Measurements from ENCODE around the gene SOX9. TPM values are rescaled to one million over a fixed set of nuclear protein-coding genes. Genes with fewer than 3 reads are reported as not detected.

Gene SOX9
- total and polyA plus RNA-seq, 2 of the 8 experiments (the other 6 are each of a cell fraction or from before 2014, with no cell fraction given): 1.9 to 4.9 TPM

DNA sequence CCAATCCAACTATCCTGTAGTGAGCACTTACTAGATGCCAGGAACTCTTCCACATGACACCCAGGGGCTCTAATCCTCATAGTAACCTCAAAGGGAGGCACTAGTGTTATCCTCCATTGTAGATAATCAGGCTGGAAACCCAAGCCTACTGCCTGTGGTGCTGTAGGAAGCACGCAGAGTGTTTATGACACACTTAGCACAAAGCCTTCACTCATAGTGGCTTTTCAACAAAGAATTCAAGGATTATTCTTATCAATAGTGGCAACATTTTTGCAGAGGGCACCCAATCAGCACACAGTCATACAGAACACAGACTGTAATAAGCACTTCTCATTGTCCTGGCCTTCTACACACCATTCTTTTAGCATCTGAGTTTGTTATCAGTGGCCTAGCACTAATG is 18.5 kb upstream of the SOX9 start:
- ChIA-PET POLR2A (ENCODE audit: partially characterized antibody) (no interaction called here), CTCF (ENCODE audit: partially characterized antibody) (interaction anchor here (1.0 to 1.3 kb wide), 3 partner anchors 9 to 269 kb away, joined by 3 to 5 read pairs (median 3); no protein-coding TSS in a partner anchor)
- Histone ChIP-seq H2BK5ac (ENCODE audit: low read depth, low read length) (no peak overlapping the region), H4K8ac (ENCODE audit: extremely low read depth, insufficient read depth, low read length) (no peak overlapping the region), H3K27ac (ENCODE audit: low read depth, low read length) (no peak overlapping the region), H3K4me2 (ENCODE audit: insufficient read depth in 1 of 2, low read depth in 2 of 2, low read length in 2 of 2) (no peak overlapping the region), H2BK20ac (ENCODE audit: low read length) (no peak overlapping the region), H2BK15ac (ENCODE audit: low read length) (no peak overlapping the region), H3K27me3 (replicated peaks in 1 of 4; ENCODE audit: control insufficient read depth in 3 of 4, extremely low read depth in 1 of 4, insufficient read depth in 3 of 4, low read length in 3 of 4) (no peaks in the 10 kb centered on the region; a peak in 2 of 7 replicates), H2BK120ac (replicated peaks; ENCODE audit: low read depth, low read length) (no peak overlapping the region), H3K79me2 (ENCODE audit: control insufficient read depth in 1 of 2, insufficient read depth in 2 of 2, low read length in 2 of 2) (no peaks in the 10 kb centered on the region), H2AK5ac (ENCODE audit: low read depth, low read length) (no peak overlapping the region), H3K56ac (replicated peaks; ENCODE audit: insufficient read length, low read depth, low read length) (no peak overlapping the region), H4K5ac (ENCODE audit: insufficient read length, low read depth, low read length) (no peak overlapping the region), H3K14ac (ENCODE audit: insufficient read length) (no peak overlapping the region), H4K20me1 (replicated peaks in 1 of 2; ENCODE audit: control insufficient read depth in 1 of 2, insufficient read depth in 2 of 2, low read length in 2 of 2) (no peaks in the 10 kb centered on the region), H3K36me3 (ENCODE audit: control insufficient read depth in 2 of 4, insufficient read depth in 4 of 4, low read length in 3 of 4) (no peaks in the 10 kb centered on the region), H3K4ac (replicated peaks; ENCODE audit: insufficient read length, low read depth, low read length) (no peak overlapping the region), H3K4me1 (replicated peaks in 1 of 4; ENCODE audit: control insufficient read depth in 3 of 4, insufficient read depth in 4 of 4, low read length in 3 of 4) (peaks cover under 1 to 10% (median 5%) of the 10 kb centered on the region in 4 experiments; a peak in 5 of 7 replicates), H3K4me3 (ENCODE audit: extremely low read depth in 1 of 4, insufficient read depth in 2 of 4, low read depth in 3 of 4, low read length in 4 of 4) (no peak overlapping the region), H3K23me2 (ENCODE audit: low read depth, low read length) (no peaks in the 10 kb centered on the region), H3K79me1 (ENCODE audit: low read depth, low read length) (no peaks in the 10 kb centered on the region), H3K18ac (ENCODE audit: extremely low read depth, low read length) (no peak overlapping the region), H3K23ac (ENCODE audit: insufficient read length) (no peak overlapping the region), H4K91ac (replicated peaks; ENCODE audit: insufficient read length, low read length) (no peak overlapping the region), H2BK12ac (ENCODE audit: low read depth, low read length) (no peak overlapping the region), H3K9ac (replicated peaks in 1 of 4; ENCODE audit: extremely low read depth in 1 of 4, low read depth in 3 of 4, low read length in 3 of 4) (no peak overlapping the region), H3K9me3 (ENCODE audit: insufficient read depth in 2 of 2, low read depth in 1 of 2, low read length in 1 of 2) (no peaks in the 10 kb centered on the region), H2AFZ (ENCODE audit: low read length) (no peak overlapping the region)
- FAIRE-seq: no peak
- WGBS, 2 experiments (ENCODE audit: extremely low coverage in 1 of 2, insufficient coverage in 1 of 2, insufficient read length in 1 of 2, insufficient replicate concordance in 2 of 2, low coverage in 1 of 2, low lambda C conversion rate in 2 of 2, missing lambda C conversion rate in 1 of 2): 91% methylated on average over 1 of the region's 1 CpG; no CpG with 5 or more reads in 1 of the 2 experiments
- no peak for DNase-seq (ENCODE audit: low read depth in 1 of 2, low spot score in 2 of 2)
- no peak for TF ChIP-seq GABPA (IDR thresholded peaks at IDR 0.05; ENCODE audit: borderline replicate concordance, insufficient read depth, low read length)
- no peak for TF ChIP-seq NANOG (IDR thresholded peaks at IDR 0.05; ENCODE audit: insufficient read depth, low read depth, low read length, poor library complexity, severe bottlenecking)
- TF ChIP-seq CHD1 (IDR thresholded peaks at IDR 0.05; ENCODE audit: low read depth, low read length): no peak
- no peak for TF ChIP-seq SIRT6 (IDR thresholded peaks at IDR 0.05; ENCODE audit: low read length)
- TF ChIP-seq TEAD4 (IDR thresholded peaks at IDR 0.05; ENCODE audit: low read depth, low read length): no peak
- TF ChIP-seq ZNF274 (IDR thresholded peaks at IDR 0.05; ENCODE audit: borderline replicate concordance, extremely low read depth, low read length): no peak
- no peak for TF ChIP-seq GTF2F1 (IDR thresholded peaks at IDR 0.05; ENCODE audit: borderline replicate concordance, low read depth, low read length)
- no peak for TF ChIP-seq HDAC2 (IDR thresholded peaks at IDR 0.05; ENCODE audit: borderline replicate concordance in 1 of 2, low read depth in 2 of 2, low read length in 2 of 2)
- no peak for TF ChIP-seq TAF7 (optimal IDR thresholded peaks at IDR 0.05; ENCODE audit: borderline replicate concordance, low read depth, low read length)
- no peak for TF ChIP-seq SAP30 (IDR thresholded peaks at IDR 0.05; ENCODE audit: insufficient read depth, insufficient replicate concordance, low read length)
- no peak for TF ChIP-seq FOSL1 (IDR thresholded peaks at IDR 0.05; ENCODE audit: insufficient read depth, low read depth, low read length)
- TF ChIP-seq PHF8 (conservative IDR thresholded peaks at IDR 0.05; ENCODE audit: low read depth, low read length): no peak
- TF ChIP-seq SIN3A (conservative IDR thresholded peaks at IDR 0.05 in 1 of 2, IDR thresholded peaks at IDR 0.05 in 1 of 2; ENCODE audit: low read depth in 1 of 2, low read length in 2 of 2): no peak
- no peak for TF ChIP-seq TCF12 (IDR thresholded peaks at IDR 0.05; ENCODE audit: low read depth, low read length)
